GM23338 (cell line): Measurements from ENCODE around the gene DPEP3.

ENCODE experiments used
- CREB1 ChIP-seq: fragments of 250-450 bp; sonication (Bioruptor Pico); IDR thresholded peaks from 2 replicates; pipeline ENCODE4 v1.5.0; 2020; ENCODE audit warnings: low read depth, mild to moderate bottlenecking, moderate library complexity
- EZH2 ChIP-seq: fragments of 200-600 bp; sonication (generic); IDR thresholded peaks from one replicate; pipeline ENCODE4 v1.8.0; 2017; ENCODE audit warnings: antibody characterized with exemption, mild to moderate bottlenecking, low read depth; ENCODE audit not compliant: unreplicated experiment
- EZH2phosphoT487 ChIP-seq: fragments of 200-600 bp; sonication (generic); IDR thresholded peaks from one replicate; pipeline ENCODE4 v1.8.1; 2018; ENCODE audit warnings: antibody characterized with exemption; ENCODE audit not compliant: unreplicated experiment
- JUNB ChIP-seq: IDR thresholded peaks from one replicate; pipeline ENCODE4 v1.6.1; 2016; ENCODE audit warnings: antibody characterized with exemption; ENCODE audit not compliant: unreplicated experiment
- NANOG ChIP-seq: IDR thresholded peaks from 2 replicates; pipeline ENCODE4 v1.6.1; 2016; ENCODE audit warnings: antibody characterized with exemption, borderline replicate concordance
- POLR2AphosphoS5 ChIP-seq: IDR thresholded peaks from 2 replicates; pipeline ENCODE4 v1.6.1; 2016; ENCODE audit warnings: antibody characterized with exemption, low read depth
- STAT1 ChIP-seq: IDR thresholded peaks from one replicate; pipeline ENCODE4 v1.6.1; 2016; ENCODE audit warnings: antibody characterized with exemption; ENCODE audit not compliant: unreplicated experiment
- ZNF331 ChIP-seq: fragments of 250-450 bp; sonication (Bioruptor Pico); IDR thresholded peaks from 2 replicates; pipeline ENCODE4 v1.5.0; 2020; ENCODE audit warnings: low read depth, mild to moderate bottlenecking, moderate library complexity
- ZNF462 ChIP-seq: fragments of 250-450 bp; sonication (Bioruptor Pico); IDR thresholded peaks from 2 replicates; pipeline ENCODE4 v1.5.0; 2020; ENCODE audit warnings: mild to moderate bottlenecking, moderate library complexity
- TF ChIP-seq, protein P1 (sequence below): IDR thresholded peaks from one replicate; pipeline ENCODE4 v1.6.1; 2018; ENCODE audit warnings: antibody characterized with exemption; ENCODE audit not compliant: unreplicated experiment
- TF ChIP-seq, protein P2 (sequence below), 2 experiments: fragments of 200-600 bp in 1 of 2; sonication (generic) in 1 of 2; conservative IDR thresholded peaks; 2 replicates each; pipeline versions ENCODE4 v1.5.1 to v1.6.1; 2016 to 2017; ENCODE audit warnings: antibody characterized with exemption in 2 of 2, low read depth in 2 of 2, mild to moderate bottlenecking in 2 of 2, moderate library complexity in 1 of 2
- TF ChIP-seq, protein P3 (sequence below): IDR thresholded peaks from 2 replicates; pipeline ENCODE4 v1.6.1; 2016; ENCODE audit warnings: antibody characterized with exemption

DNA sequence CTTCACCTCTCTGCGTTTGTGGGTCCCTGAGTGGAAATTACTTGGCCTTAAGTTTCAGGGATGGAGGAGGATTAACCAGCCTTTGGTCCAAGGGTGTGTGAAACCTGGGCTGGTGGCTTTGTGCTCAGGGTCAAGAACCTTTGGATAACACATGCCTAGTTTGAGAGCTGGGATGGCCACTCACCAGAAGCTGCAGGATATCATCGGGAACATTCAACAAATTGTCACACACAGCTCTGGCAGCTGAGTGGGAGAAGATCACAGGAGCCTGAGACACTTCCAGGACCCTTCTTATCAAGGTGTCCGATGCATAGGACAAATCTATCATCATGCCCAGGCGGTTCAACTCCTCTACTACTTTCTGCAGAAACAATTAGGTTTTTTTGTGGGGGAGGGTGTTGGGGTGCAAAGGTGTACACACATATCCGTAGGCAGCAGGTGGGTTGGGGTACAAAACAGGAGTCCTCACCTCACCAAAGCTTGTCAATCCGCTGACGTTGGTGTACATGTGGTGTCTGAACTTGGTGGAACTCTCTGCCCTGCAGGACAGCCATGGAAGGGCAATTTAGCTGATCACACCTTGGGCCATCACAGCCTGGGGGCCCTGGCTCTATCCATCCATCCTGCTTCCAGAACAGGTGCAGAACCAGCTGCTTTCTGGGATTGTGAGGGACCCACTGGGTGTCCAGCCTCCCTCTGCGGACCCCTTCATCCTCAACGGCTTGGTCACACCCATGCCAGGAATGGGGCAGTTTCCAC, 2.7 kb downstream of the DPEP3 start:
- TF ChIP-seq EZH2 (no peak), POLR2AphosphoS5 (no peak), EZH2phosphoT487 (no peak), JUNB (no peak), ZNF331 (no peak), NANOG (no peak), STAT1 (no peak), CREB1 (CRISPR knock-in tag) (no peak), ZNF462 (CRISPR knock-in tag) (no peak)
- TF ChIP-seq, protein P1, sequence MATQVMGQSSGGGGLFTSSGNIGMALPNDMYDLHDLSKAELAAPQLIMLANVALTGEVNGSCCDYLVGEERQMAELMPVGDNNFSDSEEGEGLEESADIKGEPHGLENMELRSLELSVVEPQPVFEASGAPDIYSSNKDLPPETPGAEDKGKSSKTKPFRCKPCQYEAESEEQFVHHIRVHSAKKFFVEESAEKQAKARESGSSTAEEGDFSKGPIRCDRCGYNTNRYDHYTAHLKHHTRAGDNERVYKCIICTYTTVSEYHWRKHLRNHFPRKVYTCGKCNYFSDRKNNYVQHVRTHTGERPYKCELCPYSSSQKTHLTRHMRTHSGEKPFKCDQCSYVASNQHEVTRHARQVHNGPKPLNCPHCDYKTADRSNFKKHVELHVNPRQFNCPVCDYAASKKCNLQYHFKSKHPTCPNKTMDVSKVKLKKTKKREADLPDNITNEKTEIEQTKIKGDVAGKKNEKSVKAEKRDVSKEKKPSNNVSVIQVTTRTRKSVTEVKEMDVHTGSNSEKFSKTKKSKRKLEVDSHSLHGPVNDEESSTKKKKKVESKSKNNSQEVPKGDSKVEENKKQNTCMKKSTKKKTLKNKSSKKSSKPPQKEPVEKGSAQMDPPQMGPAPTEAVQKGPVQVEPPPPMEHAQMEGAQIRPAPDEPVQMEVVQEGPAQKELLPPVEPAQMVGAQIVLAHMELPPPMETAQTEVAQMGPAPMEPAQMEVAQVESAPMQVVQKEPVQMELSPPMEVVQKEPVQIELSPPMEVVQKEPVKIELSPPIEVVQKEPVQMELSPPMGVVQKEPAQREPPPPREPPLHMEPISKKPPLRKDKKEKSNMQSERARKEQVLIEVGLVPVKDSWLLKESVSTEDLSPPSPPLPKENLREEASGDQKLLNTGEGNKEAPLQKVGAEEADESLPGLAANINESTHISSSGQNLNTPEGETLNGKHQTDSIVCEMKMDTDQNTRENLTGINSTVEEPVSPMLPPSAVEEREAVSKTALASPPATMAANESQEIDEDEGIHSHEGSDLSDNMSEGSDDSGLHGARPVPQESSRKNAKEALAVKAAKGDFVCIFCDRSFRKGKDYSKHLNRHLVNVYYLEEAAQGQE = no peak
- TF ChIP-seq, protein P2, sequence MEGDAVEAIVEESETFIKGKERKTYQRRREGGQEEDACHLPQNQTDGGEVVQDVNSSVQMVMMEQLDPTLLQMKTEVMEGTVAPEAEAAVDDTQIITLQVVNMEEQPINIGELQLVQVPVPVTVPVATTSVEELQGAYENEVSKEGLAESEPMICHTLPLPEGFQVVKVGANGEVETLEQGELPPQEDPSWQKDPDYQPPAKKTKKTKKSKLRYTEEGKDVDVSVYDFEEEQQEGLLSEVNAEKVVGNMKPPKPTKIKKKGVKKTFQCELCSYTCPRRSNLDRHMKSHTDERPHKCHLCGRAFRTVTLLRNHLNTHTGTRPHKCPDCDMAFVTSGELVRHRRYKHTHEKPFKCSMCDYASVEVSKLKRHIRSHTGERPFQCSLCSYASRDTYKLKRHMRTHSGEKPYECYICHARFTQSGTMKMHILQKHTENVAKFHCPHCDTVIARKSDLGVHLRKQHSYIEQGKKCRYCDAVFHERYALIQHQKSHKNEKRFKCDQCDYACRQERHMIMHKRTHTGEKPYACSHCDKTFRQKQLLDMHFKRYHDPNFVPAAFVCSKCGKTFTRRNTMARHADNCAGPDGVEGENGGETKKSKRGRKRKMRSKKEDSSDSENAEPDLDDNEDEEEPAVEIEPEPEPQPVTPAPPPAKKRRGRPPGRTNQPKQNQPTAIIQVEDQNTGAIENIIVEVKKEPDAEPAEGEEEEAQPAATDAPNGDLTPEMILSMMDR (conservative IDR thresholded peaks at IDR 0.05; ENCODE audit: low read depth in 2 of 2) = no peak
- TF ChIP-seq, protein P3, sequence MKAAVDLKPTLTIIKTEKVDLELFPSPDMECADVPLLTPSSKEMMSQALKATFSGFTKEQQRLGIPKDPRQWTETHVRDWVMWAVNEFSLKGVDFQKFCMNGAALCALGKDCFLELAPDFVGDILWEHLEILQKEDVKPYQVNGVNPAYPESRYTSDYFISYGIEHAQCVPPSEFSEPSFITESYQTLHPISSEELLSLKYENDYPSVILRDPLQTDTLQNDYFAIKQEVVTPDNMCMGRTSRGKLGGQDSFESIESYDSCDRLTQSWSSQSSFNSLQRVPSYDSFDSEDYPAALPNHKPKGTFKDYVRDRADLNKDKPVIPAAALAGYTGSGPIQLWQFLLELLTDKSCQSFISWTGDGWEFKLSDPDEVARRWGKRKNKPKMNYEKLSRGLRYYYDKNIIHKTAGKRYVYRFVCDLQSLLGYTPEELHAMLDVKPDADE = no peak
